IMR-90 (cell line): ENCODE results near the gene STARD8.

Experiments used
- MAFK ChIP-seq: IDR thresholded peaks from 2 replicates; pipeline ENCODE4 v1.6.1; 2012; ENCODE audit warnings: low read depth, low read length, improper control_type of control experiment
- SMC3 ChIP-seq: fragments of 150-350 bp; IDR thresholded peaks from 2 replicates; pipeline ENCODE4 v1.6.1; 2016; ENCODE audit warnings: low read depth, mild to moderate bottlenecking, antibody characterized with exemption, low read length, moderate library complexity

DNA sequence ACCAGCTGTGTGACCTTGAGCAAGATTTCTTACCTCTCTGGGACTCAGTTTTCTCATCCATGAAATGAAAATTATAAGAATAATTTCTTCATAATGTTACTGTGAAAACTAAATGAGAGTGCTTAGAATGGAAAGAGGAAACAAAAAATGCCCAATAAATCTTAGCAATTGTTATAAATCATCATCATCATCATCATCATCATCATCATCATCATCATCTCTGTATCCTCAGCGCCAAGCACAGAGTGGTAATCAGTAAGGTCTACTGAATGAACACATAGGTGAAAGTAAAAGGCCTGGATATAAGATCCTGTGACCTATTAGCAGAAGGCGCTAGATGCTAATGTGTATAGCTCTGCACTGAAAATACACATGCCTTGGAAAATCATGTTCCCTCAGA, 6.8 kb upstream of the STARD8 start:
- no peak for TF ChIP-seq SMC3
- no peak for TF ChIP-seq MAFK
